Gastroesophageal sphincter (tissue), 3 donors: ENCODE results near the gene USP17L24.
"Not testable (repeated sequence)": the region's sequence is repeated elsewhere in the genome, so short reads cannot be mapped to it uniquely, and the experiment has no call there.

Source experiments
- CTCF ChIP-seq, 4 experiments: fragments of 200-600 bp in 2 of 4; fragments of 450-650 bp in 2 of 4; sonication (generic) in 1 of 4; IDR thresholded peaks; one replicate each; pipeline ENCODE4 v1.5.1; 2017 to 2019; ENCODE audit warnings: antibody characterized with exemption in 4 of 4, mild to moderate bottlenecking in 2 of 4, moderate library complexity in 2 of 4
- EP300 ChIP-seq: sonication (generic); formaldehyde crosslinking; IDR thresholded peaks from one replicate; pipeline ENCODE4 v1.6.1; 2017; ENCODE audit warnings: antibody characterized with exemption, mild to moderate bottlenecking
- POLR2A ChIP-seq, 2 donors: fragments of 450-650 bp; IDR thresholded peaks; one replicate each; pipeline ENCODE4 v1.6.1; 2017; ENCODE audit warnings: antibody characterized with exemption in 2 of 2, mild to moderate bottlenecking in 2 of 2, moderate library complexity in 1 of 2
- POLR2AphosphoS5 ChIP-seq: sonication (generic); formaldehyde crosslinking; IDR thresholded peaks from one replicate; pipeline ENCODE4 v1.6.1; 2017; ENCODE audit warnings: antibody characterized with exemption

DNA sequence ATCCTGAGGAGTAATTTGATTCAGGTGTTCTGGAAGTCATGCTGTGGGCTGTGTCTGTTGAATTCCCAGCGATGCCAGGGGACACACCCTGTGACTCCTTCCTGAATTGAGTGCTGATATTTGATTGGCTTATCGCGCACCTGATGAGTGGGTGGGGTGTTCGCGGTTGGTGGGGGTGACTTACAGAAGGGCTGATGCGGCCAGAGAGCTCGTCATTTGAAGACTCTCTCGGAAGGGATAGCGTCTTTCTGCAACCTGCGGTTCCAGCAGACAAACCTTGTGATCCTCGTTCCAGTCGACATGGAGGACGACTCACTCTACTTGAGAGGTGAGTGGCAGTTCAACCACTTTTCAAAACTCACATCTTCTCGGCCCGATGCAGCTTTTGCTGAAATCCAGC, 28.4 kb downstream of the USP17L24 start, which contains the start of gene USP17L29:
- not testable (repeated sequence) for TF ChIP-seq CTCF (IDR thresholded peaks at IDR 0.05); POLR2AphosphoS5; POLR2A (IDR thresholded peaks at IDR 0.05); EP300
